GM21723 (cell line): Measurements from ENCODE around the gene CFAP45.

ENCODE experiments used
- ATAC-seq: cut with Tn5 transposase; IDR thresholded peaks from one replicate; pipeline ENCODE4 v1.9.1; 2021; ENCODE audit warnings: mild to moderate bottlenecking, moderate library complexity; ENCODE audit not compliant: unreplicated experiment

CFAP45 gene

GRCh38 chr1:159854693-159855192, 45.2 kb downstream of the CFAP45 start:
- ATAC-seq, result peak; percentile 85

GRCh38 chr1:159854116-159854692, 45.8 kb downstream of the CFAP45 start:
- ATAC-seq, result no peak

GRCh38 chr1:159853417-159854115, 46.4 kb downstream of the CFAP45 start:
- ATAC-seq, result no peak

- ATAC-seq, result no peak
Observed at GRCh38 chr1:159851407-159851806, 48.6 kb downstream of the CFAP45 start.

- ATAC-seq, result no peak
Observed at GRCh38 chr1:159849626-159850366, 50.2 kb downstream of the CFAP45 start.

- no peak for ATAC-seq
Observed at GRCh38 chr1:159848326-159848725, 51.6 kb downstream of the CFAP45 start.

GRCh38 chr1:159847231-159847630, 52.7 kb downstream of the CFAP45 start:
- no peak for ATAC-seq

GRCh38 chr1:159845751-159846629, 54.0 kb downstream of the CFAP45 start:
- no peak for ATAC-seq

- ATAC-seq, result no peak
Observed at GRCh38 chr1:159843459-159843858, 56.5 kb downstream of the CFAP45 start.

- ATAC-seq, result no peak
Observed at GRCh38 chr1:159841749-159842148, 58.2 kb downstream of the CFAP45 start.

- peak; percentile 79 for ATAC-seq
Observed at GRCh38 chr1:159839116-159839849, 60.7 kb downstream of the CFAP45 start.

GRCh38 chr1:159838715-159839114, 61.2 kb downstream of the CFAP45 start:
- peak; percentile 46 for ATAC-seq

GRCh38 chr1:159835862-159836525, 64.0 kb downstream of the CFAP45 start:
- ATAC-seq, result no peak

- no peak for ATAC-seq
Observed at GRCh38 chr1:159835356-159835755, 64.6 kb downstream of the CFAP45 start.

GRCh38 chr1:159832309-159832708, 67.7 kb downstream of the CFAP45 start:
- no peak for ATAC-seq

- ATAC-seq, result no peak
Observed at GRCh38 chr1:159831412-159832141, 68.4 kb downstream of the CFAP45 start.

GRCh38 chr1:159830722-159831121, 69.2 kb downstream of the CFAP45 start:
- no peak for ATAC-seq

- no peak for ATAC-seq
Observed at GRCh38 chr1:159829822-159830465, 70.0 kb downstream of the CFAP45 start.

- ATAC-seq, result peak; percentile 84
Observed at GRCh38 chr1:159829273-159829634, 70.7 kb downstream of the CFAP45 start.
